K562 (cell line): ENCODE data around the gene CD40LG.

Source experiments
- KLF6 ChIP-seq: fragments of 250-450 bp; sonication (Bioruptor Pico); IDR thresholded peaks from 2 replicates; pipeline ENCODE4 v1.4.0; 2020; ENCODE audit warnings: mild to moderate bottlenecking, moderate library complexity, borderline replicate concordance
- MYNN ChIP-seq, 2 experiments: sonication (generic); formaldehyde crosslinking in 1 of 2; IDR thresholded peaks; 2 replicates each; pipeline versions ENCODE4 v1.5.0 to v1.6.1; 2016 to 2020; ENCODE audit warnings: antibody characterized with exemption in 1 of 2, missing genetic modification reagents in 1 of 2
- RFX5 ChIP-seq: IDR thresholded peaks from 2 replicates; pipeline ENCODE4 v1.6.1; 2011; ENCODE audit warnings: low read depth, mild to moderate bottlenecking, improper control_type of control experiment, low read length
- TF ChIP-seq, protein P1 (sequence below): fragments of 250-450 bp; sonication (Bioruptor Pico); IDR thresholded peaks from 2 replicates; pipeline ENCODE4 v1.8.0; 2021; ENCODE audit warnings: moderate library complexity, mild to moderate bottlenecking, inconsistent platforms
- TF ChIP-seq, protein P2 (sequence below), 3 experiments: IDR thresholded peaks in 2 of 3; conservative IDR thresholded peaks in 1 of 3; 2 replicates each; pipeline ENCODE4 v1.5.1; 2011 to 2012; ENCODE audit warnings: low read length in 3 of 3, mild to moderate bottlenecking in 3 of 3, control low read depth in 2 of 3, improper control_type of control experiment in 1 of 3, inconsistent platforms in 1 of 3, low read depth in 1 of 3, mixed read lengths in 1 of 3, moderate library complexity in 1 of 3; ENCODE audit not compliant: insufficient read depth in 2 of 3

DNA sequence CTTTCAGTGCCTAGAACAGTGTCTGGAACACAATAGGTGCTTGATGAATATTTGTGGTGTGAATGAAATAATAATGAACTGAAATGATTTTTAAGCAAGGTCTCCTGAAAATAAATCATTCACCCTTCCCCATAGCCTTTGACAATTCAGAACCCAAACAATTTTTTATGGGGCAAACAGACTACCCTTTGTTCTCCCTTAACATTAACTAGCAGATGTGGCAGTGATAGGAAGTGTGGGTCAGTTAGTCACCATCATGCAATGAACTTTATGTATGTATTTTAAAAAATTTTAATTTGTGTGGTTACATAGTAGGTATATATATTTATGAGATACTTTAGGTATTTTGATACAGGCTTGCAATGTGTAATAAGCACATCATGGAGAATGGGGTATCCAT, 27.2 kb upstream of the CD40LG start:
- TF ChIP-seq MYNN (IDR thresholded peaks at IDR 0.05): no peak
- no peak for TF ChIP-seq MYNN (CRISPR knock-in tag; IDR thresholded peaks at IDR 0.05)
- no peak for TF ChIP-seq KLF6
- TF ChIP-seq, protein P1, sequence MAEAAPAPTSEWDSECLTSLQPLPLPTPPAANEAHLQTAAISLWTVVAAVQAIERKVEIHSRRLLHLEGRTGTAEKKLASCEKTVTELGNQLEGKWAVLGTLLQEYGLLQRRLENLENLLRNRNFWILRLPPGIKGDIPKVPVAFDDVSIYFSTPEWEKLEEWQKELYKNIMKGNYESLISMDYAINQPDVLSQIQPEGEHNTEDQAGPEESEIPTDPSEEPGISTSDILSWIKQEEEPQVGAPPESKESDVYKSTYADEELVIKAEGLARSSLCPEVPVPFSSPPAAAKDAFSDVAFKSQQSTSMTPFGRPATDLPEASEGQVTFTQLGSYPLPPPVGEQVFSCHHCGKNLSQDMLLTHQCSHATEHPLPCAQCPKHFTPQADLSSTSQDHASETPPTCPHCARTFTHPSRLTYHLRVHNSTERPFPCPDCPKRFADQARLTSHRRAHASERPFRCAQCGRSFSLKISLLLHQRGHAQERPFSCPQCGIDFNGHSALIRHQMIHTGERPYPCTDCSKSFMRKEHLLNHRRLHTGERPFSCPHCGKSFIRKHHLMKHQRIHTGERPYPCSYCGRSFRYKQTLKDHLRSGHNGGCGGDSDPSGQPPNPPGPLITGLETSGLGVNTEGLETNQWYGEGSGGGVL (CRISPR knock-in tag): no peak
- TF ChIP-seq, protein P2, sequence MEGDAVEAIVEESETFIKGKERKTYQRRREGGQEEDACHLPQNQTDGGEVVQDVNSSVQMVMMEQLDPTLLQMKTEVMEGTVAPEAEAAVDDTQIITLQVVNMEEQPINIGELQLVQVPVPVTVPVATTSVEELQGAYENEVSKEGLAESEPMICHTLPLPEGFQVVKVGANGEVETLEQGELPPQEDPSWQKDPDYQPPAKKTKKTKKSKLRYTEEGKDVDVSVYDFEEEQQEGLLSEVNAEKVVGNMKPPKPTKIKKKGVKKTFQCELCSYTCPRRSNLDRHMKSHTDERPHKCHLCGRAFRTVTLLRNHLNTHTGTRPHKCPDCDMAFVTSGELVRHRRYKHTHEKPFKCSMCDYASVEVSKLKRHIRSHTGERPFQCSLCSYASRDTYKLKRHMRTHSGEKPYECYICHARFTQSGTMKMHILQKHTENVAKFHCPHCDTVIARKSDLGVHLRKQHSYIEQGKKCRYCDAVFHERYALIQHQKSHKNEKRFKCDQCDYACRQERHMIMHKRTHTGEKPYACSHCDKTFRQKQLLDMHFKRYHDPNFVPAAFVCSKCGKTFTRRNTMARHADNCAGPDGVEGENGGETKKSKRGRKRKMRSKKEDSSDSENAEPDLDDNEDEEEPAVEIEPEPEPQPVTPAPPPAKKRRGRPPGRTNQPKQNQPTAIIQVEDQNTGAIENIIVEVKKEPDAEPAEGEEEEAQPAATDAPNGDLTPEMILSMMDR (IDR thresholded peaks at IDR 0.05 in 2 of 3, conservative IDR thresholded peaks at IDR 0.05 in 1 of 3; ENCODE audit: insufficient read depth in 2 of 3, low read depth in 1 of 3, low read length in 3 of 3): no peak
- TF ChIP-seq RFX5: no peak
